Adrenal gland (tissue), 12 donors: Measurements from ENCODE around the gene RASGRF2. TPM values are rescaled to one million over a fixed set of nuclear protein-coding genes. Genes with fewer than 3 reads are reported as not detected.

Source experiments
- DNase-seq, 7 donors: peaks; one replicate each; pipeline ENCODE4 v3.0.0-alpha.2; 2019 to 2020
- H3K27ac ChIP-seq, 5 donors: fragments of 200-600 bp; sonication (generic) in 4 of 5; 1 replicate in 3 of 5; 2 replicates in 2 of 5; pipeline versions ENCODE4 v1.5.1 to v1.8.0; 2016 to 2020; ENCODE audit warnings: mild to moderate bottlenecking in 1 of 5
- H3K27me3 ChIP-seq: fragments of 200-600 bp; 2 replicates; pipeline ENCODE4 v1.8.0; 2021
- H3K36me3 ChIP-seq, 2 donors: fragments of 200-600 bp; replicated peaks in 1 of 2; 1 replicate in 1 of 2; 2 replicates in 1 of 2; pipeline versions ENCODE4 v1.5.1 to v1.8.0; 2018 to 2022
- H3K4me1 ChIP-seq, 2 donors: fragments of 200-600 bp; replicated peaks in 1 of 2; 1 replicate in 1 of 2; 2 replicates in 1 of 2; pipeline versions ENCODE4 v1.5.1 to v1.8.0; 2018 to 2021
- H3K4me3 ChIP-seq, 4 donors: fragments of 200-600 bp; sonication (generic) in 3 of 4; one replicate each; pipeline ENCODE4 v1.5.1; 2016 to 2018
- H3K9me3 ChIP-seq, 3 donors: fragments of 200-600 bp; sonication (generic) in 1 of 3; replicated peaks in 1 of 3; 1 replicate in 2 of 3; 2 replicates in 1 of 3; pipeline versions ENCODE4 v1.5.1 to v1.8.0; 2016 to 2021
- POLR2A ChIP-seq, 2 donors: fragments of 450-650 bp; IDR thresholded peaks; one replicate each; pipeline ENCODE4 v1.6.1; 2017; ENCODE audit warnings: antibody characterized with exemption in 2 of 2, mild to moderate bottlenecking in 2 of 2, moderate library complexity in 1 of 2
- WGBS, 4 donors: extraction: QIAGEN DNeasy Blood & Tissue Kit in 2 of 4; methylation state at CpG; one replicate each; pipeline versions ENCODE4 v1.1.5 to v1.1.7; 2013 to 2017; 5-methylcytosine and 5-hydroxymethylcytosine counted together
- intact Hi-C, 2 donors: fragments of 100-400 bp; cut with DNase I; formaldehyde crosslinking; loops; one replicate each; pipeline versions ENCODE4 v1.14.1 to v1.15.0; 2022 to 2023
- polyA plus RNA-seq, 3 donors: library from polyadenylated mRNA; stranded (reverse); fragments of 200-250 nt in 2 of 3; fragments of 350-450 nt in 1 of 3; fragmentation: Illumina TruSeq in 1 of 3; extraction: RNeasy Lipid Tissue Mini Kit (QIAGEN cat#74804) in 1 of 3; gene quantifications; one replicate each; pipeline ENCODE4 v1.2.3, GENCODE V29; 2013 to 2014
- total RNA-seq, 9 donors: library from RNA; depleted of rRNA in 4 of 9; stranded (reverse); fragments of >200 nt in 4 of 9; fragments of 120-200 nt in 1 of 9; fragmentation: NEBNext Ultra II Directional in 1 of 9; extraction: Animal tissue kit (Norgen Biotek cat#: 25700) in 1 of 9; gene quantifications; one replicate each; pipeline versions ENCODE4 v1.1.0 to v1.2.4, GENCODE V29; 2013 to 2023
- TF ChIP-seq, protein P1 (sequence below), 6 experiments: fragments of 450-650 bp in 4 of 6; fragments of 200-600 bp in 2 of 6; sonication (generic) in 1 of 6; IDR thresholded peaks; 1 replicate in 5 of 6; 2 replicates in 1 of 6; pipeline versions ENCODE4 v1.5.1 to v1.8.0; 2016 to 2021; ENCODE audit warnings: antibody characterized with exemption in 6 of 6, mild to moderate bottlenecking in 2 of 6, moderate library complexity in 1 of 6
- donor health status: healthy with polysubstance abuse.
- donor health status: Bipolar disorder and iron deficiency.
- donor health status: DM: yes; HTN: yes; CAD: no.
- donor health status: DM: no; HTN: no; CAD: no.
- donor health status: DM: no; HTN: no; CAD: no.
- donor health status: DM: yes; HTN: yes; CAD: no.

The RASGRF2 gene
- total and polyA plus RNA-seq, 12 donors: 0.33 to 5.7 (median 2.4) TPM

DNA sequence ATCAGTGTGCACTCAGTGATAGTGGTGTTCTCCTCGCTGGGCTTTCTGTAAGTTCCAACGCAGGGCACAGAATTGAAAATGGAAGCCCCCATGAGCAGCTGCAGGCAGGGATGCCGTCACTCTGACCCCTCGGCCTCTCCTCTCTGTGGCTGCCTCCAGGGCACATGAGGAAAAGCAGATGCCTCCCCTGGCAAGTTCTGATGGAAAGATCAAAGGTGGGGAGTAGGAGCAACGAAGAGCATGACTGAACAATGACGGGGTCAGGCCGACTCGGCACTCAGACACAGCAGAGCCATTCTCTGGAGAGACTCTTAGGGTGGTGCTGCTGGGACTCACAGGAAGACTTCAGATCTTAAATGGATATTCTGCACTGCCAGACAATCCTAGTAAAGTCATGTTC lies 207.4 kb downstream of the RASGRF2 start:
- H3K27me3 ChIP-seq: no peaks in the 10 kb centered on the region
- no peak for TF ChIP-seq POLR2A (IDR thresholded peaks at IDR 0.05)
- TF ChIP-seq, protein P1, sequence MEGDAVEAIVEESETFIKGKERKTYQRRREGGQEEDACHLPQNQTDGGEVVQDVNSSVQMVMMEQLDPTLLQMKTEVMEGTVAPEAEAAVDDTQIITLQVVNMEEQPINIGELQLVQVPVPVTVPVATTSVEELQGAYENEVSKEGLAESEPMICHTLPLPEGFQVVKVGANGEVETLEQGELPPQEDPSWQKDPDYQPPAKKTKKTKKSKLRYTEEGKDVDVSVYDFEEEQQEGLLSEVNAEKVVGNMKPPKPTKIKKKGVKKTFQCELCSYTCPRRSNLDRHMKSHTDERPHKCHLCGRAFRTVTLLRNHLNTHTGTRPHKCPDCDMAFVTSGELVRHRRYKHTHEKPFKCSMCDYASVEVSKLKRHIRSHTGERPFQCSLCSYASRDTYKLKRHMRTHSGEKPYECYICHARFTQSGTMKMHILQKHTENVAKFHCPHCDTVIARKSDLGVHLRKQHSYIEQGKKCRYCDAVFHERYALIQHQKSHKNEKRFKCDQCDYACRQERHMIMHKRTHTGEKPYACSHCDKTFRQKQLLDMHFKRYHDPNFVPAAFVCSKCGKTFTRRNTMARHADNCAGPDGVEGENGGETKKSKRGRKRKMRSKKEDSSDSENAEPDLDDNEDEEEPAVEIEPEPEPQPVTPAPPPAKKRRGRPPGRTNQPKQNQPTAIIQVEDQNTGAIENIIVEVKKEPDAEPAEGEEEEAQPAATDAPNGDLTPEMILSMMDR (IDR thresholded peaks at IDR 0.05): no peak
- 61 to 71% (median 67%) methylated on average over 8 of the region's 8 CpGs for WGBS, 4 donors
- no peaks in the 10 kb centered on the region for H3K36me3 ChIP-seq
- H3K4me3 ChIP-seq: no peak overlapping the region
- H3K9me3 ChIP-seq: no peaks in the 10 kb centered on the region
- no peak overlapping the region for H3K27ac ChIP-seq
- H3K4me1 ChIP-seq: no peaks in the 10 kb centered on the region
- intact Hi-C loops: no loop called here
- DNase-seq: no peak

DNA sequence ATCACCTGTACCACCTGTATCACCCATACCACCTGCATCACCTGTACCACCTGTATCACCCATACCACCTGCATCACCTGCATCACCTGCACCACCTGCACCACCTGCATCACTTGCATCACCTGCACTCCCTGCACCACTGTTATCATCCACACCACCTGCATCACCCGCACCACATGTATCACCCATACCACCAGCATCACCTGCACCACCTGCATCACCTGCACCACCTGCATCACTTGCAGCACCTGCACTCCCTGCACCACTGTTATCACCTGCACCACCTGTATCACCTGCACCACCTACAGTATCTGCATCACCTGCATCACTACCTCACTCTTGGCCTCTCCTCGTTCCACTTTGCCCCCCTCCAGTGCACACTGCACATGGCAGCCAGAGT lies 209.8 kb downstream of the RASGRF2 start:
- DNase-seq: no peak
- Histone ChIP-seq H3K4me3 (no peak overlapping the region), H3K36me3 (no peaks in the 10 kb centered on the region), H3K27ac (no peak overlapping the region), H3K9me3 (no peaks in the 10 kb centered on the region), H3K27me3 (no peaks in the 10 kb centered on the region), H3K4me1 (no peaks in the 10 kb centered on the region)
- WGBS, 4 donors: 79 to 89% (median 84%) methylated on average over 2 of the region's 2 CpGs
- TF ChIP-seq POLR2A (IDR thresholded peaks at IDR 0.05): no peak
- TF ChIP-seq, protein P1 (IDR thresholded peaks at IDR 0.05): no peak
- intact Hi-C loops: no loop called here

DNA sequence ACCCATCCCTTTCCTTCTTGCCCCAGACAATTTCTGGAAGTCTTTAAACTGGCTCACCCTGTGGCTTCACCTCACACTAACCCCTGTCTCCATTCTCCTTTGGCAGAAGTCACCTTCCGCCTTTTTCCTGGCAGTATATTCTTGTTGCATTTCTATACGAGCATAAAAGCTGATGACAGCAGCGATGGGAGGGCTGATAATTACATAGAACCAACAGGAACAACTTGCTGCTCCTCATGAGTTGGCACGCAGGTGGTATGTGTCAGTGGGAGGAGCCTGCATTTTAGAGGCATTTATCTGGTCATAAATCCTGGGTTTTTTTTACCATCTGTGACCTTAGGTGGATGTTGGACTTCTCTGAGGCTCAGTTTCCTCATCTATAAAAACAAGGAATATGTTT lies 211.6 kb downstream of the RASGRF2 start:
- intact Hi-C loops: no loop called here
- WGBS, 4 donors: 73 to 78% (median 75%) methylated on average over 4 of the region's 4 CpGs
- Histone ChIP-seq H3K27me3 (no peaks in the 10 kb centered on the region), H3K36me3 (no peaks in the 10 kb centered on the region), H3K4me1 (no peaks in the 10 kb centered on the region), H3K4me3 (no peak overlapping the region), H3K27ac (no peak overlapping the region), H3K9me3 (no peaks in the 10 kb centered on the region)
- TF ChIP-seq POLR2A (IDR thresholded peaks at IDR 0.05): no peak
- TF ChIP-seq, protein P1 (IDR thresholded peaks at IDR 0.05): no peak
- DNase-seq: no peak

DNA sequence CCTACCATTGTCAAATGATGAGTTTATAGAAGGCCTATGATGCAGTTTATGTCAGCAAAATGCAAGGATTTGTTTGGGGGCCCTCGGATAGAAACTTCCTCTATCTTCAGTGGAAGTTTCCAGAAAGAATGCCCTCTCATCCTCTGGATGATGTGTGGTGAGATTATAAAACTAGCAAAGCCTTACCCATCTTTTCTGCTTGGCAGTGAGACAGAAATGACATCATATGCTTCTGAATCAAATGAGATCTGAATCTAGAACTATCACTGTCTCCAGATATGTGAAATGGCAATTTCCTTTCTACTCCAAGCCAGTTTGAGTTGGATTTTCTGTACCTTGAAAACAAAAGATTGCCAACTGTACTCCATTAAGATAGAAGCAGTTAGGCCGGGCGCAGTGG lies 212.5 kb downstream of the RASGRF2 start:
- TF ChIP-seq POLR2A (IDR thresholded peaks at IDR 0.05): no peak
- TF ChIP-seq, protein P1 (IDR thresholded peaks at IDR 0.05): no peak
- no peaks in the 10 kb centered on the region for H3K27me3 ChIP-seq
- no peaks in the 10 kb centered on the region for H3K36me3 ChIP-seq
- H3K27ac ChIP-seq: no peak overlapping the region
- 80 to 92% (median 87%) methylated on average over 3 of the region's 3 CpGs for WGBS, 4 donors
- intact Hi-C loops: no loop called here
- H3K4me1 ChIP-seq: no peaks in the 10 kb centered on the region
- H3K9me3 ChIP-seq: no peaks in the 10 kb centered on the region
- DNase-seq: no peak
- H3K4me3 ChIP-seq: no peak overlapping the region
